Measurements from ENCODE around the gene MPP2. TPM values are rescaled to one million over a fixed set of nuclear protein-coding genes. Genes with fewer than 3 reads are reported as not detected.

The MPP2 gene
- total and polyA plus RNA-seq, 4 donors: 0.05 to 0.25 (median 0.09) TPM

GRCh38 chr17:43952724-43953666, 45.7 kb upstream of the MPP2 start:
- TF ChIP-seq FOXA1 (IDR thresholded peaks at IDR 0.05) (no peak), RAD21 (IDR thresholded peaks at IDR 0.05) (no peak), REST (IDR thresholded peaks at IDR 0.05) (no peak), CTCF (IDR thresholded peaks at IDR 0.05; ENCODE audit: low read depth, low read length, missing input control) (no peak), TAF1 (conservative IDR thresholded peaks at IDR 0.05) (no peak), RXRA (IDR thresholded peaks at IDR 0.05) (no peak), EGR1 (IDR thresholded peaks at IDR 0.05; ENCODE audit: low read depth in 2 of 2) (no peak), GABPA (IDR thresholded peaks at IDR 0.05 in 1 of 2, conservative IDR thresholded peaks at IDR 0.05 in 1 of 2) (no peak), SP1 (IDR thresholded peaks at IDR 0.05) (no peak), FOXA2 (IDR thresholded peaks at IDR 0.05) (no peak), YY1 (IDR thresholded peaks at IDR 0.05) (no peak), JUND (IDR thresholded peaks at IDR 0.05) (no peak), NR2F2 (IDR thresholded peaks at IDR 0.05) (no peak), MAX (IDR thresholded peaks at IDR 0.05) (no peak), HNF4A (conservative IDR thresholded peaks at IDR 0.05) (no peak), HNF4G (IDR thresholded peaks at IDR 0.05) (no peak), ZBTB33 (IDR thresholded peaks at IDR 0.05) (no peak)
- TF ChIP-seq, protein P1, sequence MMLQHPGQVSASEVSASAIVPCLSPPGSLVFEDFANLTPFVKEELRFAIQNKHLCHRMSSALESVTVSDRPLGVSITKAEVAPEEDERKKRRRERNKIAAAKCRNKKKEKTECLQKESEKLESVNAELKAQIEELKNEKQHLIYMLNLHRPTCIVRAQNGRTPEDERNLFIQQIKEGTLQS (IDR thresholded peaks at IDR 0.05): no peak
- H3K9ac ChIP-seq (ENCODE audit: low read depth in 1 of 2, low read length in 2 of 2): no peak overlapping the region
- no peak overlapping the region for H3K27ac ChIP-seq (ENCODE audit: low read depth in 1 of 2, low read length in 2 of 2)
- H3K36me3 ChIP-seq (ENCODE audit: control insufficient read depth in 4 of 4, insufficient read depth in 3 of 4, low read depth in 1 of 4, low read length in 3 of 4): no peaks in the 10 kb centered on the region
- H3K27me3 ChIP-seq (ENCODE audit: control insufficient read depth in 4 of 4, insufficient read depth in 4 of 4, low read length in 3 of 4): peaks cover 0 to 17% (median 3%) of the 10 kb centered on the region in 4 donors
- WGBS: 15% methylated on average over 82 of the region's 82 CpGs
- H3K9me3 ChIP-seq (ENCODE audit: control insufficient read depth in 4 of 4, low read length in 3 of 4): no peaks in the 10 kb centered on the region
- H3K4me1 ChIP-seq (ENCODE audit: control insufficient read depth in 4 of 4, insufficient read depth in 4 of 4, low read length in 3 of 4): no peaks in the 10 kb centered on the region
- H3K4me3 ChIP-seq (ENCODE audit: low read depth in 1 of 3, low read length in 3 of 3): no peak overlapping the region
- no peak for DNase-seq (ENCODE audit: low spot score)

All from liver (tissue), 9 donors.